Fibroblast of lung (primary cell): ENCODE results near the gene KCTD14. TPM values are rescaled to one million over a fixed set of nuclear protein-coding genes. Genes with fewer than 3 reads are reported as not detected.
"Not testable (repeated sequence)": the region's sequence is repeated elsewhere in the genome, so short reads cannot be mapped to it uniquely, and the experiment has no call there.

Experiments
- DNase-seq, 2 donors: peaks; one replicate each; pipeline versions ENCODE4 v3.0.0 to v3.0.0-alpha.2; 2010; ENCODE audit warnings: low read depth in 2 of 2
- H2AFZ ChIP-seq: 2 replicates; pipeline ENCODE4 v1.5.1; 2012; ENCODE audit warnings: low read length, control low read depth, inconsistent platforms
- H3K27ac ChIP-seq: 2 replicates; pipeline ENCODE4 v1.5.1; 2011; ENCODE audit warnings: low read length, control low read depth; ENCODE audit not compliant: insufficient read depth
- H3K27me3 ChIP-seq: 2 replicates; pipeline ENCODE4 v1.5.1; 2011; ENCODE audit warnings: mild to moderate bottlenecking, low read length; ENCODE audit not compliant: control insufficient read depth, insufficient read depth
- H3K36me3 ChIP-seq: 2 replicates; pipeline ENCODE4 v1.5.1; 2011; ENCODE audit warnings: low read length; ENCODE audit not compliant: control insufficient read depth, insufficient read depth
- H3K4me1 ChIP-seq: 2 replicates; pipeline ENCODE4 v1.5.1; 2011; ENCODE audit warnings: low read length; ENCODE audit not compliant: control insufficient read depth, insufficient read depth; ENCODE audit errors: extremely low read depth
- H3K4me2 ChIP-seq: 2 replicates; pipeline ENCODE4 v1.5.1; 2011; ENCODE audit warnings: low read length, control low read depth; ENCODE audit not compliant: insufficient read depth; ENCODE audit errors: extremely low read depth
- H3K4me3 ChIP-seq, 4 experiments: fragments of 200-600 bp in 1 of 4; sonication (generic) in 1 of 4; replicated peaks in 1 of 4; 2 replicates each; pipeline ENCODE4 v1.5.1; 2011 to 2016; ENCODE audit warnings: low read length in 4 of 4, low read depth in 3 of 4, mild to moderate bottlenecking in 3 of 4, control low read depth in 2 of 4, inconsistent platforms in 1 of 4, mixed read lengths in 1 of 4; ENCODE audit not compliant: insufficient read depth in 1 of 4; ENCODE audit errors: control extremely low read depth in 1 of 4
- H3K79me2 ChIP-seq: 2 replicates; pipeline ENCODE4 v1.5.1; 2012; ENCODE audit warnings: mild to moderate bottlenecking, low read length, inconsistent platforms; ENCODE audit not compliant: control insufficient read depth, insufficient read depth
- H3K9ac ChIP-seq: 2 replicates; pipeline ENCODE4 v1.5.1; 2011; ENCODE audit warnings: mild to moderate bottlenecking, low read length, control low read depth; ENCODE audit not compliant: insufficient read depth
- H3K9me3 ChIP-seq: 2 replicates; pipeline ENCODE4 v1.5.1; 2012; ENCODE audit warnings: low read depth, low read length; ENCODE audit not compliant: control insufficient read depth, insufficient read depth
- H4K20me1 ChIP-seq: 2 replicates; pipeline ENCODE4 v1.5.1; 2011; ENCODE audit warnings: low read length; ENCODE audit not compliant: control insufficient read depth, insufficient read depth; ENCODE audit errors: extremely low read depth
- CTCF ChIP-seq, 2 donors: IDR thresholded peaks in 1 of 2; conservative IDR thresholded peaks in 1 of 2; 1 replicate in 1 of 2; 2 replicates in 1 of 2; pipeline ENCODE4 v1.5.1; 2011 to 2012; ENCODE audit warnings: low read length in 2 of 2, control low read depth in 1 of 2, inconsistent platforms in 1 of 2, low read depth in 1 of 2, mild to moderate bottlenecking in 1 of 2
- EZH2 ChIP-seq: IDR thresholded peaks from 2 replicates; pipeline ENCODE4 v1.5.1; 2012; ENCODE audit warnings: low read length, control low read depth, mild to moderate bottlenecking; ENCODE audit errors: missing control alignments
- polyA plus RNA-seq, 2 donors: library from polyadenylated mRNA; depleted of rRNA in 1 of 2; stranded (reverse) in 1 of 2; unstranded in 1 of 2; fragments of >200 nt; gene quantifications; 2 replicates each; pipeline ENCODE4 v1.2.1, GENCODE V29; 2011 to 2012; ENCODE audit warnings: missing spikeins in 1 of 2
- total RNA-seq: library from RNA; depleted of rRNA; stranded (reverse); fragments of >200 nt; gene quantifications from 2 replicates; pipeline ENCODE4 v1.2.1, GENCODE V29; 2014

KCTD14 gene
- total and polyA plus RNA-seq, 2 donors (not counting 1 experiment from before 2014, with no cell fraction given): 0.33 to 2.5 TPM

GRCh38 chr11:78032090-78032489 lies 9.0 kb upstream of the KCTD14 start:
- TF ChIP-seq CTCF (conservative IDR thresholded peaks at IDR 0.05 in 1 of 2, IDR thresholded peaks at IDR 0.05 in 1 of 2; ENCODE audit: low read depth in 1 of 2, low read length in 2 of 2): no peak
- TF ChIP-seq EZH2: no peak
- Histone ChIP-seq H2AFZ (no peak overlapping the region), H4K20me1 (no peaks in the 10 kb centered on the region), H3K9me3 (no peaks in the 10 kb centered on the region), H3K27me3 (no peaks in the 10 kb centered on the region), H3K4me3 (no peak overlapping the region), H3K79me2 (no peaks in the 10 kb centered on the region), H3K36me3 (no peaks in the 10 kb centered on the region), H3K4me2 (no peak overlapping the region), H3K27ac (no peak overlapping the region), H3K9ac (no peak overlapping the region), H3K4me1 (no peaks in the 10 kb centered on the region)
- DNase-seq: no peak

DNA sequence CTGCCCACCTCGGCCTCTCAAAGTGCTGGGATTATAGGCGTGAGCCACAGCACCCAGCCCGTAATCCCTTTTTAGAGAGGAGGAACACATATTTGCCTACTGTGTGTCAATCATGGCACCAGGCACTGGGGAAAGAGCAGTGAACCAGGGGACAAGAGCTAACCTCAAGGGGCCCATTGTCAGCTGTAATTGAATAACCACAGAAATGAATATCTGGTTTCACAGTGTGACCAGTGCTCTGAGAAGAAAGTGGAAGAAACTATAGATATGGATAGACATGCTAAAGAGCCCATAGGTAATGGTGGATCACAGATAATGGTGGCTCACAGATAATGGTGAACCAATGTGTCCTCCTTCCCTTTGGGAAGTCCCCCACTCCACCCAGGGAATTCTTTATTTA lies 8.6 kb upstream of the KCTD14 start:
- DNase-seq: no peak
- Histone ChIP-seq H3K4me1 (no peaks in the 10 kb centered on the region), H3K9me3 (no peaks in the 10 kb centered on the region), H3K4me2 (no peak overlapping the region), H3K9ac (no peak overlapping the region), H2AFZ (no peak overlapping the region), H4K20me1 (no peaks in the 10 kb centered on the region), H3K27ac (no peak overlapping the region), H3K27me3 (no peaks in the 10 kb centered on the region), H3K36me3 (no peaks in the 10 kb centered on the region), H3K4me3 (no peak overlapping the region), H3K79me2 (no peaks in the 10 kb centered on the region)
- no peak for TF ChIP-seq EZH2
- no peak for TF ChIP-seq CTCF (conservative IDR thresholded peaks at IDR 0.05 in 1 of 2, IDR thresholded peaks at IDR 0.05 in 1 of 2; ENCODE audit: low read depth in 1 of 2, low read length in 2 of 2)

GRCh38 chr11:78030429-78031325 lies 7.6 kb upstream of the KCTD14 start:
- Histone ChIP-seq H3K4me2 (peak overlapping the region; percentile 1), H3K36me3 (no peaks in the 10 kb centered on the region), H3K79me2 (no peaks in the 10 kb centered on the region), H3K4me3 (no peak overlapping the region), H3K27me3 (no peaks in the 10 kb centered on the region), H3K9me3 (no peaks in the 10 kb centered on the region), H2AFZ (no peak overlapping the region), H3K4me1 (no peaks in the 10 kb centered on the region), H3K27ac (no peak overlapping the region), H4K20me1 (no peaks in the 10 kb centered on the region), H3K9ac (no peak overlapping the region)
- peak; percentile 70 to 78 for DNase-seq
- no peak for TF ChIP-seq CTCF (conservative IDR thresholded peaks at IDR 0.05 in 1 of 2, IDR thresholded peaks at IDR 0.05 in 1 of 2; ENCODE audit: low read depth in 1 of 2, low read length in 2 of 2)
- no peak for TF ChIP-seq EZH2

- not testable (repeated sequence) for H3K4me3 ChIP-seq
Measured at GRCh38 chr11:78028423-78028822, 5.3 kb upstream of the KCTD14 start.

More at GRCh38 chr11:78028423-78028822, 5.3 kb upstream of the KCTD14 start:
- not testable (repeated sequence) for H3K4me1 ChIP-seq, H3K27ac ChIP-seq, H3K36me3 ChIP-seq, H3K9me3 ChIP-seq, H4K20me1 ChIP-seq, H3K4me2 ChIP-seq, H3K79me2 ChIP-seq, H3K27me3 ChIP-seq, H2AFZ ChIP-seq, H3K9ac ChIP-seq
- peak in 1 of 2 donors; percentile 41 for DNase-seq
